H1 (cell line): ENCODE results near the gene TMEM40. TPM values are rescaled to one million over a fixed set of nuclear protein-coding genes. Genes with fewer than 3 reads are reported as not detected.

Experiments used
- CTCF ChIA-PET: fragments of 300-600 bp; sonication (Branson Sonifier 250); formaldehyde crosslinking; loops from one replicate; lab custom pipeline; 2021; ENCODE audit not compliant: partially characterized antibody; lab: Charles Lee
- POLR2A ChIA-PET: fragments of 300-600 bp; sonication (Branson Sonifier 250); formaldehyde crosslinking; loops from one replicate; lab custom pipeline; 2021; ENCODE audit warnings: inconsistent platforms; ENCODE audit not compliant: partially characterized antibody; lab: Charles Lee
- DNase-seq, 2 experiments: peaks; one replicate each; pipeline versions ENCODE4 v3.0.0 to v3.0.0-alpha.2; 2010 to 2022; ENCODE audit warnings: low spot score in 2 of 2, low read depth in 1 of 2, mixed read lengths in 1 of 2
- FAIRE-seq: peaks from 2 replicates; lab custom pipeline; 2011; peaks lifted over from hg19 to GRCh38; lab: Jason Lieb, UNC
- H2AFZ ChIP-seq: 2 replicates; pipeline ENCODE4 v1.8.1; 2012; ENCODE audit warnings: low read length, inconsistent platforms
- H2AK5ac ChIP-seq: 2 replicates; pipeline ENCODE4 v1.6.1; 2013; ENCODE audit warnings: low read depth, low read length
- H2BK120ac ChIP-seq: replicated peaks from 2 replicates; pipeline ENCODE3; 2013; ENCODE audit warnings: low read depth, low read length, inconsistent platforms
- H2BK12ac ChIP-seq: 2 replicates; pipeline ENCODE4 v1.6.1; 2013; ENCODE audit warnings: low read depth, low read length
- H2BK15ac ChIP-seq: 2 replicates; pipeline ENCODE4 v1.6.1; 2013; ENCODE audit warnings: low read length
- H2BK20ac ChIP-seq: 2 replicates; pipeline ENCODE4 v1.6.1; 2013; ENCODE audit warnings: low read length
- H2BK5ac ChIP-seq: 2 replicates; pipeline ENCODE4 v1.6.1; 2013; ENCODE audit warnings: low read depth, low read length
- H3K14ac ChIP-seq: 2 replicates; pipeline ENCODE4 v1.6.1; 2013; ENCODE audit warnings: inconsistent platforms; ENCODE audit not compliant: insufficient read length
- H3K18ac ChIP-seq: 2 replicates; pipeline ENCODE4 v1.6.1; 2013; ENCODE audit warnings: low read length; ENCODE audit errors: extremely low read depth
- H3K23ac ChIP-seq: 2 replicates; pipeline ENCODE4 v1.6.1; 2013; ENCODE audit warnings: inconsistent platforms; ENCODE audit not compliant: insufficient read length
- H3K23me2 ChIP-seq: 2 replicates; pipeline ENCODE4 v1.6.1; 2013; ENCODE audit warnings: low read depth, low read length
- H3K27ac ChIP-seq: 2 replicates; pipeline ENCODE4 v1.6.1; 2011; ENCODE audit warnings: low read depth, low read length, inconsistent platforms
- H3K27me3 ChIP-seq, 4 experiments: replicated peaks in 1 of 4; 1 replicate in 1 of 4; 2 replicates in 3 of 4; pipeline versions ENCODE4 v1.6.1 to v1.8.1; 2011 to 2013; ENCODE audit warnings: low read length in 3 of 4, mild to moderate bottlenecking in 3 of 4, inconsistent platforms in 2 of 4, mixed read lengths in 2 of 4, moderate library complexity in 1 of 4; ENCODE audit not compliant: control insufficient read depth in 3 of 4, insufficient read depth in 3 of 4; ENCODE audit errors: extremely low read depth in 1 of 4
- H3K36me3 ChIP-seq, 4 experiments: 2 replicates each; pipeline versions ENCODE4 v1.6.1 to v1.8.1; 2011 to 2013; ENCODE audit warnings: mild to moderate bottlenecking in 4 of 4, low read length in 3 of 4, moderate library complexity in 2 of 4, control low read depth in 1 of 4, inconsistent platforms in 1 of 4; ENCODE audit not compliant: insufficient read depth in 4 of 4, control insufficient read depth in 2 of 4
- H3K4ac ChIP-seq: replicated peaks from 2 replicates; pipeline ENCODE3; 2013; ENCODE audit warnings: low read length, low read depth, mixed read lengths, inconsistent platforms; ENCODE audit not compliant: insufficient read length
- H3K4me1 ChIP-seq, 4 experiments: replicated peaks in 1 of 4; 1 replicate in 1 of 4; 2 replicates in 3 of 4; pipeline versions ENCODE4 v1.6.1 to v1.8.1; 2011 to 2013; ENCODE audit warnings: low read length in 3 of 4, inconsistent platforms in 2 of 4, mixed read lengths in 1 of 4; ENCODE audit not compliant: insufficient read depth in 4 of 4, control insufficient read depth in 3 of 4
- H3K4me2 ChIP-seq, 2 experiments: 2 replicates each; pipeline versions ENCODE4 v1.6.1 to v1.8.1; 2011 to 2013; ENCODE audit warnings: low read depth in 2 of 2, low read length in 2 of 2, control low read depth in 1 of 2, inconsistent platforms in 1 of 2, mild to moderate bottlenecking in 1 of 2; ENCODE audit not compliant: insufficient read depth in 1 of 2
- H3K4me3 ChIP-seq, 4 experiments: fragments of 200-600, 300-600 bp in 1 of 4; sonication (generic), shearing (Covaris generic), sonication (Bioruptor Twin) in 1 of 4; 2 replicates each; pipeline versions ENCODE4 v1.5.1 to v1.8.1; 2011 to 2016; ENCODE audit warnings: low read length in 4 of 4, low read depth in 3 of 4, control low read depth in 2 of 4, inconsistent platforms in 2 of 4, mild to moderate bottlenecking in 2 of 4, mixed read lengths in 1 of 4, moderate library complexity in 1 of 4; ENCODE audit not compliant: insufficient read depth in 2 of 4; ENCODE audit errors: extremely low read depth in 1 of 4
- H3K56ac ChIP-seq: replicated peaks from 2 replicates; pipeline ENCODE3; 2013; ENCODE audit warnings: low read depth, mild to moderate bottlenecking, mixed read lengths, low read length, inconsistent platforms; ENCODE audit not compliant: insufficient read length
- H3K79me1 ChIP-seq: 2 replicates; pipeline ENCODE4 v1.6.1; 2013; ENCODE audit warnings: low read depth, low read length, control low read depth
- H3K79me2 ChIP-seq, 2 experiments: 2 replicates each; pipeline versions ENCODE4 v1.6.1 to v1.8.1; 2012 to 2013; ENCODE audit warnings: low read length in 2 of 2, mild to moderate bottlenecking in 2 of 2, inconsistent platforms in 1 of 2; ENCODE audit not compliant: insufficient read depth in 2 of 2, control insufficient read depth in 1 of 2
- H3K9ac ChIP-seq, 4 experiments: replicated peaks in 1 of 4; 1 replicate in 1 of 4; 2 replicates in 3 of 4; pipeline versions ENCODE4 v1.6.1 to v1.8.1; 2011 to 2013; ENCODE audit warnings: low read depth in 3 of 4, low read length in 3 of 4, control low read depth in 2 of 4, mild to moderate bottlenecking in 2 of 4, moderate library complexity in 2 of 4, inconsistent platforms in 1 of 4; ENCODE audit errors: extremely low read depth in 1 of 4
- H3K9me3 ChIP-seq, 2 experiments: 2 replicates each; pipeline versions ENCODE4 v1.6.1 to v1.8.1; 2012 to 2013; ENCODE audit warnings: mild to moderate bottlenecking in 2 of 2, moderate library complexity in 2 of 2, control low read depth in 1 of 2, inconsistent platforms in 1 of 2, low read depth in 1 of 2, low read length in 1 of 2, mixed read lengths in 1 of 2; ENCODE audit not compliant: insufficient read depth in 2 of 2
- H4K20me1 ChIP-seq, 2 experiments: replicated peaks in 1 of 2; 2 replicates each; pipeline versions ENCODE3 to v1.8.1; 2011 to 2013; ENCODE audit warnings: inconsistent platforms in 2 of 2, low read length in 2 of 2, mild to moderate bottlenecking in 1 of 2; ENCODE audit not compliant: insufficient read depth in 2 of 2, control insufficient read depth in 1 of 2
- H4K5ac ChIP-seq: 2 replicates; pipeline ENCODE4 v1.6.1; 2013; ENCODE audit warnings: low read length, low read depth, mixed read lengths, inconsistent platforms; ENCODE audit not compliant: insufficient read length
- H4K8ac ChIP-seq: 2 replicates; pipeline ENCODE4 v1.8.0; 2013; ENCODE audit warnings: mild to moderate bottlenecking, moderate library complexity, low read length, inconsistent platforms; ENCODE audit not compliant: insufficient read depth; ENCODE audit errors: extremely low read depth
- H4K91ac ChIP-seq: replicated peaks from 2 replicates; pipeline ENCODE3; 2013; ENCODE audit warnings: low read length, mixed read lengths, inconsistent platforms; ENCODE audit not compliant: insufficient read length
- EGR1 ChIP-seq: IDR thresholded peaks from 2 replicates; pipeline ENCODE4 v1.6.1; 2011; ENCODE audit warnings: low read depth, low read length, borderline replicate concordance
- POU5F1 ChIP-seq: IDR thresholded peaks from 2 replicates; pipeline ENCODE4 v1.6.1; 2011; ENCODE audit warnings: low read depth, mild to moderate bottlenecking, low read length, moderate library complexity
- WGBS, 2 experiments: shearing (Covaris generic) in 1 of 2; methylation state at CpG; one replicate each; pipeline versions ENCODE4 v1.1.6 to v1.1.7; 2013 to 2015; ENCODE audit warnings: low lambda C conversion rate in 2 of 2, mixed read lengths in 2 of 2, inconsistent platforms in 1 of 2, low coverage in 1 of 2, missing lambda C conversion rate in 1 of 2; ENCODE audit not compliant: insufficient replicate concordance in 2 of 2, insufficient coverage in 1 of 2, insufficient read length in 1 of 2; ENCODE audit errors: extremely low coverage in 1 of 2, missing lambda C conversion rate in 1 of 2; 5-methylcytosine and 5-hydroxymethylcytosine counted together
- polyA plus RNA-seq, 7 experiments: library from polyadenylated mRNA; depleted of rRNA in 3 of 7; stranded (reverse) in 5 of 7; unstranded in 2 of 7; fragments of >200 nt in 5 of 7; fragments of 200-250 nt in 2 of 7; gene quantifications; 1 replicate in 5 of 7; 2 replicates in 1 of 7; 4 replicates in 1 of 7; pipeline versions ENCODE4 v1.2.1 to v1.2.3, GENCODE V29; 2011 to 2013; ENCODE audit warnings: missing spikeins in 2 of 7, mixed read lengths in 2 of 7
- total RNA-seq: library from RNA; stranded (reverse); fragmentation: NEBNext Ultra II Directional; extraction: Animal tissue kit (Norgen Biotek cat#: 25700); gene quantifications from 2 replicates; pipeline ENCODE4 v1.2.1, GENCODE V29; 2021

TMEM40 gene
- total and polyA plus RNA-seq, 2 of the 8 experiments (the other 6 are each of a cell fraction or from before 2014, with no cell fraction given) = 0.18 TPM; not detected in 1

DNA sequence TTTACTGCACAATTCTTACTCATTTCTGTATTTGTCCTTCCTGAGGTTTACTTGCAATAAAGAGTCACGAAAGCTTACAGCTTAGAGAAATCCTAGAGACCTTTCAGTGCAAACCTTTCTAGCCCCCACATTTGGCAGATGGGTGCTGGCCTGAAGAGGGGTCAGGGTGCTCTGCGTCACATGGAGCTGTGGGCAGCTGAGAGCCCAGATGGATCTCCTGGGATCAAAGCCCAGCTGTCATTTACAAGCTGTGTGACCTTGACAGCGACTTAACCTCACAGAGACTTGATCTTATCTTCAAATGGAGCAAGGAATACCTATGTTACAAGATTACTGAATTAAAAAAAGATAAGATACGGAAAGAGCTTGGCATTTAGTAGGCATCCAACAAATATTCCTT, 71.1 kb downstream of the TMEM40 start:
- Histone ChIP-seq H3K4ac (no peak overlapping the region), H2BK5ac (no peak overlapping the region), H3K9me3 (no peaks in the 10 kb centered on the region), H2BK12ac (no peak overlapping the region), H3K4me2 (no peak overlapping the region), H3K79me2 (no peaks in the 10 kb centered on the region), H3K27ac (no peak overlapping the region), H4K20me1 (no peaks in the 10 kb centered on the region), H2AK5ac (no peak overlapping the region), H4K91ac (no peak overlapping the region), H3K14ac (no peak overlapping the region), H4K8ac (no peak overlapping the region), H3K79me1 (no peaks in the 10 kb centered on the region), H3K27me3 (no peaks in the 10 kb centered on the region), H2BK20ac (no peak overlapping the region), H2BK15ac (no peak overlapping the region), H3K4me3 (no peak overlapping the region), H4K5ac (no peak overlapping the region), H2BK120ac (no peak overlapping the region), H3K23ac (no peak overlapping the region), H3K56ac (no peak overlapping the region), H3K4me1 (no peaks in the 10 kb centered on the region), H3K18ac (no peak overlapping the region), H2AFZ (no peak overlapping the region), H3K36me3 (no peaks in the 10 kb centered on the region), H3K23me2 (no peaks in the 10 kb centered on the region), H3K9ac (no peak overlapping the region)
- DNase-seq (no peak), FAIRE-seq (no peak)
- no peak for TF ChIP-seq EGR1
- no peak for TF ChIP-seq POU5F1
- POLR2A ChIA-PET = interaction anchor here (1.0 to 1.5 kb wide), 4 partner anchors 12 to 145 kb away, joined by 3 read pairs; partner anchors contain the start of gene RAF1
- CTCF ChIA-PET = interaction anchor here (0.6 to 1.4 kb wide), 4 partner anchors 11 to 36 kb away, joined by 3 to 6 read pairs (median 4); partner anchors contain the start of gene RAF1
- 87% methylated on average over 4 of the region's 4 CpGs; no CpG with 5 or more reads in 1 of the 2 experiments for WGBS, 2 experiments
